Measurements from ENCODE around the gene AUTS2.

DNA sequence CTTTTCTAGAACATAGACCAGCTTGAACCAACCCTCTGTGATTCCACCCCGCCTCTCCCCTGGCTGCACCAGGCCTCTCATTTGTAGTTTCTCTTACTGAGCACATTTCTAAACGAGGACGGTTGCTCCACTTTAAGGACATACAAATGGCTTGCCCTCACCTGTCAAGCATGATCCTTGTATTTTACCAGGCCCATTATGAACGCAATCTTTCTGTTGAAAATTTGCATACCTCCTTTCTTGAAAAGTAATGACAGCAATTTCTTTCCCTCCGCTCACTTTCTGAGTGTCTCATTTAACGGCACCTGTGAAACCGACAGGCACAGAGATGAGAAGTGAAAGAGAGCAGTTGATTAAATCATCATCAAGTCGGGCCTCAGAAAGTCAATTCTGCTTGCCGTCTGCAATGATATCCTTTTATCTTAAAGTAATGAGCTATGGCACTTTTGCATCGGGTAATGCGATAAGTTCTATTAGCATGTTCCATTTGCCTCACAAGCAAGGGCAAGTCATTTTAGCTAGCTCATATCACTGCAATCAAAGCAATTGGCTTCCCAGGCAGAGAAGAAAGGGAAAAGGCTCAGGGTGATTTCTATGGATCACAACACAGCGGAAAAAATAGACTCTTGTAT lies 828.1 kb downstream of the AUTS2 start:
- TF ChIP-seq YY1 (IDR thresholded peaks at IDR 0.05; ENCODE audit: insufficient read depth, insufficient read length) (no peak), SUZ12 (IDR thresholded peaks at IDR 0.05; ENCODE audit: extremely low read depth, insufficient read depth, insufficient read length) (no peak), ZNF274 (IDR thresholded peaks at IDR 0.05; ENCODE audit: low read depth, low read length) (no peak)
